ENCODE results near the gene SLC29A1. TPM values are rescaled to one million over a fixed set of nuclear protein-coding genes. Genes with fewer than 3 reads are reported as not detected.

The SLC29A1 gene
- total and polyA plus RNA-seq, 9 of the 15 experiments (the other 6 are each of a cell fraction or from before 2014, with no cell fraction given), result 18.9 to 170 (median 57.7) TPM

- TF ChIP-seq ZZZ3 (IDR thresholded peaks at IDR 0.05) (no peak), NR2C2 (CRISPR knock-in tag; IDR thresholded peaks at IDR 0.05) (no peak), NR2C2 (tag; IDR thresholded peaks at IDR 0.05) (peak; percentile 23; the same call in 1 of the 2 replicates), OTX1 (CRISPR knock-in tag; IDR thresholded peaks at IDR 0.05) (no peak), HBP1 (CRISPR knock-in tag; IDR thresholded peaks at IDR 0.05) (peak; percentile 47; the same call in 1 of the 2 replicates), PHF8 (IDR thresholded peaks at IDR 0.05; ENCODE audit: borderline replicate concordance, low read length) (peak; percentile 12; the same call in 1 of the 2 replicates), NFYB (IDR thresholded peaks at IDR 0.05; ENCODE audit: extremely low read depth, insufficient read length) (no peak), ZNF212 (CRISPR knock-in tag; IDR thresholded peaks at IDR 0.05) (no peak), HMBOX1 (IDR thresholded peaks at IDR 0.05) (no peak), EP400 (IDR thresholded peaks at IDR 0.05) (0 out of 2 replicates have a peak, but pooled peaks have one; percentile 20)
- TF ChIP-seq, protein P1, sequence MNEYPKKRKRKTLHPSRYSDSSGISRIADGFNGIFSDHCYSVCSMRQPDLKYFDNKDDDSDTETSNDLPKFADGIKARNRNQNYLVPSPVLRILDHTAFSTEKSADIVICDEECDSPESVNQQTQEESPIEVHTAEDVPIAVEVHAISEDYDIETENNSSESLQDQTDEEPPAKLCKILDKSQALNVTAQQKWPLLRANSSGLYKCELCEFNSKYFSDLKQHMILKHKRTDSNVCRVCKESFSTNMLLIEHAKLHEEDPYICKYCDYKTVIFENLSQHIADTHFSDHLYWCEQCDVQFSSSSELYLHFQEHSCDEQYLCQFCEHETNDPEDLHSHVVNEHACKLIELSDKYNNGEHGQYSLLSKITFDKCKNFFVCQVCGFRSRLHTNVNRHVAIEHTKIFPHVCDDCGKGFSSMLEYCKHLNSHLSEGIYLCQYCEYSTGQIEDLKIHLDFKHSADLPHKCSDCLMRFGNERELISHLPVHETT (CRISPR knock-in tag; conservative IDR thresholded peaks at IDR 0.05 in 1 of 2, IDR thresholded peaks at IDR 0.05 in 1 of 2), result peak in 1 of 2 experiments; percentile 56; a peak in 1 of 4 replicates
- TF ChIP-seq, protein P2, sequence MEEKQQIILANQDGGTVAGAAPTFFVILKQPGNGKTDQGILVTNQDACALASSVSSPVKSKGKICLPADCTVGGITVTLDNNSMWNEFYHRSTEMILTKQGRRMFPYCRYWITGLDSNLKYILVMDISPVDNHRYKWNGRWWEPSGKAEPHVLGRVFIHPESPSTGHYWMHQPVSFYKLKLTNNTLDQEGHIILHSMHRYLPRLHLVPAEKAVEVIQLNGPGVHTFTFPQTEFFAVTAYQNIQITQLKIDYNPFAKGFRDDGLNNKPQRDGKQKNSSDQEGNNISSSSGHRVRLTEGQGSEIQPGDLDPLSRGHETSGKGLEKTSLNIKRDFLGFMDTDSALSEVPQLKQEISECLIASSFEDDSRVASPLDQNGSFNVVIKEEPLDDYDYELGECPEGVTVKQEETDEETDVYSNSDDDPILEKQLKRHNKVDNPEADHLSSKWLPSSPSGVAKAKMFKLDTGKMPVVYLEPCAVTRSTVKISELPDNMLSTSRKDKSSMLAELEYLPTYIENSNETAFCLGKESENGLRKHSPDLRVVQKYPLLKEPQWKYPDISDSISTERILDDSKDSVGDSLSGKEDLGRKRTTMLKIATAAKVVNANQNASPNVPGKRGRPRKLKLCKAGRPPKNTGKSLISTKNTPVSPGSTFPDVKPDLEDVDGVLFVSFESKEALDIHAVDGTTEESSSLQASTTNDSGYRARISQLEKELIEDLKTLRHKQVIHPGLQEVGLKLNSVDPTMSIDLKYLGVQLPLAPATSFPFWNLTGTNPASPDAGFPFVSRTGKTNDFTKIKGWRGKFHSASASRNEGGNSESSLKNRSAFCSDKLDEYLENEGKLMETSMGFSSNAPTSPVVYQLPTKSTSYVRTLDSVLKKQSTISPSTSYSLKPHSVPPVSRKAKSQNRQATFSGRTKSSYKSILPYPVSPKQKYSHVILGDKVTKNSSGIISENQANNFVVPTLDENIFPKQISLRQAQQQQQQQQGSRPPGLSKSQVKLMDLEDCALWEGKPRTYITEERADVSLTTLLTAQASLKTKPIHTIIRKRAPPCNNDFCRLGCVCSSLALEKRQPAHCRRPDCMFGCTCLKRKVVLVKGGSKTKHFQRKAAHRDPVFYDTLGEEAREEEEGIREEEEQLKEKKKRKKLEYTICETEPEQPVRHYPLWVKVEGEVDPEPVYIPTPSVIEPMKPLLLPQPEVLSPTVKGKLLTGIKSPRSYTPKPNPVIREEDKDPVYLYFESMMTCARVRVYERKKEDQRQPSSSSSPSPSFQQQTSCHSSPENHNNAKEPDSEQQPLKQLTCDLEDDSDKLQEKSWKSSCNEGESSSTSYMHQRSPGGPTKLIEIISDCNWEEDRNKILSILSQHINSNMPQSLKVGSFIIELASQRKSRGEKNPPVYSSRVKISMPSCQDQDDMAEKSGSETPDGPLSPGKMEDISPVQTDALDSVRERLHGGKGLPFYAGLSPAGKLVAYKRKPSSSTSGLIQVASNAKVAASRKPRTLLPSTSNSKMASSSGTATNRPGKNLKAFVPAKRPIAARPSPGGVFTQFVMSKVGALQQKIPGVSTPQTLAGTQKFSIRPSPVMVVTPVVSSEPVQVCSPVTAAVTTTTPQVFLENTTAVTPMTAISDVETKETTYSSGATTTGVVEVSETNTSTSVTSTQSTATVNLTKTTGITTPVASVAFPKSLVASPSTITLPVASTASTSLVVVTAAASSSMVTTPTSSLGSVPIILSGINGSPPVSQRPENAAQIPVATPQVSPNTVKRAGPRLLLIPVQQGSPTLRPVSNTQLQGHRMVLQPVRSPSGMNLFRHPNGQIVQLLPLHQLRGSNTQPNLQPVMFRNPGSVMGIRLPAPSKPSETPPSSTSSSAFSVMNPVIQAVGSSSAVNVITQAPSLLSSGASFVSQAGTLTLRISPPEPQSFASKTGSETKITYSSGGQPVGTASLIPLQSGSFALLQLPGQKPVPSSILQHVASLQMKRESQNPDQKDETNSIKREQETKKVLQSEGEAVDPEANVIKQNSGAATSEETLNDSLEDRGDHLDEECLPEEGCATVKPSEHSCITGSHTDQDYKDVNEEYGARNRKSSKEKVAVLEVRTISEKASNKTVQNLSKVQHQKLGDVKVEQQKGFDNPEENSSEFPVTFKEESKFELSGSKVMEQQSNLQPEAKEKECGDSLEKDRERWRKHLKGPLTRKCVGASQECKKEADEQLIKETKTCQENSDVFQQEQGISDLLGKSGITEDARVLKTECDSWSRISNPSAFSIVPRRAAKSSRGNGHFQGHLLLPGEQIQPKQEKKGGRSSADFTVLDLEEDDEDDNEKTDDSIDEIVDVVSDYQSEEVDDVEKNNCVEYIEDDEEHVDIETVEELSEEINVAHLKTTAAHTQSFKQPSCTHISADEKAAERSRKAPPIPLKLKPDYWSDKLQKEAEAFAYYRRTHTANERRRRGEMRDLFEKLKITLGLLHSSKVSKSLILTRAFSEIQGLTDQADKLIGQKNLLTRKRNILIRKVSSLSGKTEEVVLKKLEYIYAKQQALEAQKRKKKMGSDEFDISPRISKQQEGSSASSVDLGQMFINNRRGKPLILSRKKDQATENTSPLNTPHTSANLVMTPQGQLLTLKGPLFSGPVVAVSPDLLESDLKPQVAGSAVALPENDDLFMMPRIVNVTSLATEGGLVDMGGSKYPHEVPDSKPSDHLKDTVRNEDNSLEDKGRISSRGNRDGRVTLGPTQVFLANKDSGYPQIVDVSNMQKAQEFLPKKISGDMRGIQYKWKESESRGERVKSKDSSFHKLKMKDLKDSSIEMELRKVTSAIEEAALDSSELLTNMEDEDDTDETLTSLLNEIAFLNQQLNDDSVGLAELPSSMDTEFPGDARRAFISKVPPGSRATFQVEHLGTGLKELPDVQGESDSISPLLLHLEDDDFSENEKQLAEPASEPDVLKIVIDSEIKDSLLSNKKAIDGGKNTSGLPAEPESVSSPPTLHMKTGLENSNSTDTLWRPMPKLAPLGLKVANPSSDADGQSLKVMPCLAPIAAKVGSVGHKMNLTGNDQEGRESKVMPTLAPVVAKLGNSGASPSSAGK (IDR thresholded peaks at IDR 0.05), result peak; percentile 40
Measured at GRCh38 chr6:44192428-44193041, 30.9 kb upstream of the SLC29A1 start (continued).
